Endothelial cell (in vitro differentiated cells): Measurements from ENCODE around the gene HDAC9. TPM values are rescaled to one million over a fixed set of nuclear protein-coding genes. Genes with fewer than 3 reads are reported as not detected.

Source experiments
- DNase-seq: peaks from one replicate; pipeline ENCODE4 v3.0.0; 2021; ENCODE audit warnings: low spot score
- H3K27ac Mint-ChIP-seq: one replicate; pipeline ENCODE4 v1.8.0; 2021; ENCODE audit warnings: mixed read lengths, inconsistent platforms; ENCODE audit not compliant: unreplicated experiment
- H3K27me3 Mint-ChIP-seq: one replicate; pipeline ENCODE4 v1.8.0; 2021; ENCODE audit warnings: mild to moderate bottlenecking, moderate library complexity, mixed read lengths, inconsistent platforms; ENCODE audit not compliant: unreplicated experiment
- H3K36me3 Mint-ChIP-seq: one replicate; pipeline ENCODE4 v1.8.0; 2021; ENCODE audit warnings: mild to moderate bottlenecking, low read depth, mixed read lengths, inconsistent platforms; ENCODE audit not compliant: unreplicated experiment
- H3K4me1 Mint-ChIP-seq: one replicate; pipeline ENCODE4 v1.8.0; 2021; ENCODE audit warnings: mild to moderate bottlenecking, mixed read lengths, inconsistent platforms; ENCODE audit not compliant: unreplicated experiment
- H3K4me3 Mint-ChIP-seq: one replicate; pipeline ENCODE4 v1.8.0; 2021; ENCODE audit warnings: mild to moderate bottlenecking, mixed read lengths, inconsistent platforms; ENCODE audit not compliant: unreplicated experiment
- H3K9me3 Mint-ChIP-seq: one replicate; pipeline ENCODE4 v1.8.0; 2021; ENCODE audit warnings: mixed read lengths, inconsistent platforms; ENCODE audit not compliant: unreplicated experiment
- total RNA-seq: library from RNA; stranded (reverse); fragmentation: NEBNext Ultra II Directional; extraction: Animal tissue kit (Norgen Biotek cat#: 25700); gene quantifications from one replicate; pipeline ENCODE4 v1.2.1, GENCODE V29; 2021; ENCODE audit not compliant: unreplicated experiment
- TF ChIP-seq, protein P1 (sequence below): fragments of 200-600 bp; sonication (generic); IDR thresholded peaks from one replicate; pipeline ENCODE4 v1.5.0; 2021; ENCODE audit warnings: antibody characterized with exemption; ENCODE audit not compliant: unreplicated experiment

The HDAC9 gene
- total RNA-seq, 1 donor from 2014 or later, result 1.2 TPM

DNA sequence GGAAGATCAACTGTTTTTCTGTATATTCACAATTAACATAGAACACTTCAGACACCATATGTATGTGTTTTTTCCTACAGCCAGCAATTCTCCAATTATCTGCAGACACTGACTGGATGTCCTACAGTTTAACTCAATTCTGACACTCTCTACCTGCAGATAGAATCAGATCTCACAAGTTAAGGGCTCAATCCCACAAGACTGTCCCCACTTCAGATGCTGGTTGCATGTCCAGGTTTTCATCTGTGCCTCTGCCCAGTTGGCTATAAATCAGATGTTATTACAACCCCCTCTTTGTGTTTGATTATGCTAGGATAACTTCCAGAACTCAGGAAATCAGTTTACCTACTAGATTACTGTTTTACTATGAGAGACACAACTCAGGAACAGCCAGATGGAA lies 326.0 kb downstream of the HDAC9 start:
- no peak overlapping the region for H3K4me3 Mint-ChIP-seq
- H3K36me3 Mint-ChIP-seq, result no peaks in the 10 kb centered on the region
- no peaks in the 10 kb centered on the region for H3K27me3 Mint-ChIP-seq
- no peak overlapping the region for H3K27ac Mint-ChIP-seq
- TF ChIP-seq, protein P1, sequence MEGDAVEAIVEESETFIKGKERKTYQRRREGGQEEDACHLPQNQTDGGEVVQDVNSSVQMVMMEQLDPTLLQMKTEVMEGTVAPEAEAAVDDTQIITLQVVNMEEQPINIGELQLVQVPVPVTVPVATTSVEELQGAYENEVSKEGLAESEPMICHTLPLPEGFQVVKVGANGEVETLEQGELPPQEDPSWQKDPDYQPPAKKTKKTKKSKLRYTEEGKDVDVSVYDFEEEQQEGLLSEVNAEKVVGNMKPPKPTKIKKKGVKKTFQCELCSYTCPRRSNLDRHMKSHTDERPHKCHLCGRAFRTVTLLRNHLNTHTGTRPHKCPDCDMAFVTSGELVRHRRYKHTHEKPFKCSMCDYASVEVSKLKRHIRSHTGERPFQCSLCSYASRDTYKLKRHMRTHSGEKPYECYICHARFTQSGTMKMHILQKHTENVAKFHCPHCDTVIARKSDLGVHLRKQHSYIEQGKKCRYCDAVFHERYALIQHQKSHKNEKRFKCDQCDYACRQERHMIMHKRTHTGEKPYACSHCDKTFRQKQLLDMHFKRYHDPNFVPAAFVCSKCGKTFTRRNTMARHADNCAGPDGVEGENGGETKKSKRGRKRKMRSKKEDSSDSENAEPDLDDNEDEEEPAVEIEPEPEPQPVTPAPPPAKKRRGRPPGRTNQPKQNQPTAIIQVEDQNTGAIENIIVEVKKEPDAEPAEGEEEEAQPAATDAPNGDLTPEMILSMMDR, result no peak
- no peaks in the 10 kb centered on the region for H3K4me1 Mint-ChIP-seq
- DNase-seq, result no peak
- no peaks in the 10 kb centered on the region for H3K9me3 Mint-ChIP-seq

DNA sequence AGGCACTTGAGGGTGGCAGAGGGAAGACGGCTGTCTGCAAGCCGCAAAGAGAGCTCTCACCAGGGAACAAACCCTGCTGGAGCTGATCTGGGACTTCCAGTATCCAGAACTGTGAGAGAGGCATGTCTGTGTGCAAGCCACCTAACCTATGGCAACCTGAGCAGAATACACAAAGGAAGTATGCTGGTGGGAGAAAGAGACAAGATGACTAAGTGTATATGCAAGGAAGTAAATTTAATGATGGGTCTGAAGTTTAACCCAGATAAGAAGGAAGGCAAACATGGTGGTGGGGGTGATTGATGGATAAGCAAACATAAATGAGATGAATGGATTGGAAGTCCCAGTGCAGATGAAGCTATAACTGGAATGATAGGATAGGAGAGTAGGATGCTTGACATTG lies 328.6 kb downstream of the HDAC9 start:
- H3K4me3 Mint-ChIP-seq, result no peak overlapping the region
- no peak overlapping the region for H3K27ac Mint-ChIP-seq
- TF ChIP-seq, protein P1, result no peak
- DNase-seq, result no peak
- H3K9me3 Mint-ChIP-seq, result no peaks in the 10 kb centered on the region
- no peaks in the 10 kb centered on the region for H3K36me3 Mint-ChIP-seq
- H3K4me1 Mint-ChIP-seq, result no peaks in the 10 kb centered on the region
- no peaks in the 10 kb centered on the region for H3K27me3 Mint-ChIP-seq

DNA sequence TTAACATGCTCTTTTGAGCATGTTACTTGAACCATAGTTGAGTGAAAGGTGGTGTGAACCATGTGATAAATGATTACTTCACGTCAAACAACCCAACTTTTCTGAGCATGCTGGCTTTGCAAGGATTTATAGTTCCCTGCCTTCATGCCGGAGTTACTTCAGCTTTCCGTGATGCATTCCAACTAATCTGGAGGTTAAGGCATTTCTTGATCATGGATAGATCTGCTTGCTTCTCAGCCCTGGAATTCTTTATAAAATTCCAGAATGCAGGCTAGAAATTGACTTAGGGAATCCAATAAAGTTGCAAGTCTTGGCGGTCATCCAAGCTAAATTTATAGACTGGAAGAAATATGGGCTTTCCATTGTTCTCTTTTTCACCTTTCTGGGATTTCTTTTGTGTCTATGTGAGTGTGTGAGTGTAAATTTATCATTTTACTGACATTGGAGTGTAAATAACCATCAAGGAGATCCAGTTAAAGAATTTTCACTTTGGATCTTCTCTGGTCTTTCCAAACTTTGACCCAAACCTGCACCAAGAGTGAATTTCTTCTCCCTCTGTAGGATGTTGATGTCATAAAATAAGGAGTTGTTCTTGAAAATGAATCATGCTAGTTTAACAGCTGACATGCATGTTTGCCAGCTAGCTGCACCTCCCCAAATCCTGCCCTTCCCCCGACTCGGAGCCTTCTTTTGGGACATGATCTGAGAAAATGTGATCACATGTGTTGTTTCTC lies 332.9 kb downstream of the HDAC9 start:
- DNase-seq, result no peak
- no peaks in the 10 kb centered on the region for H3K36me3 Mint-ChIP-seq
- no peaks in the 10 kb centered on the region for H3K27me3 Mint-ChIP-seq
- H3K4me3 Mint-ChIP-seq, result no peak overlapping the region
- TF ChIP-seq, protein P1, result no peak
- peaks cover 19% of the 10 kb centered on the region for H3K4me1 Mint-ChIP-seq
- H3K27ac Mint-ChIP-seq, result no peak overlapping the region
- H3K9me3 Mint-ChIP-seq, result no peaks in the 10 kb centered on the region

DNA sequence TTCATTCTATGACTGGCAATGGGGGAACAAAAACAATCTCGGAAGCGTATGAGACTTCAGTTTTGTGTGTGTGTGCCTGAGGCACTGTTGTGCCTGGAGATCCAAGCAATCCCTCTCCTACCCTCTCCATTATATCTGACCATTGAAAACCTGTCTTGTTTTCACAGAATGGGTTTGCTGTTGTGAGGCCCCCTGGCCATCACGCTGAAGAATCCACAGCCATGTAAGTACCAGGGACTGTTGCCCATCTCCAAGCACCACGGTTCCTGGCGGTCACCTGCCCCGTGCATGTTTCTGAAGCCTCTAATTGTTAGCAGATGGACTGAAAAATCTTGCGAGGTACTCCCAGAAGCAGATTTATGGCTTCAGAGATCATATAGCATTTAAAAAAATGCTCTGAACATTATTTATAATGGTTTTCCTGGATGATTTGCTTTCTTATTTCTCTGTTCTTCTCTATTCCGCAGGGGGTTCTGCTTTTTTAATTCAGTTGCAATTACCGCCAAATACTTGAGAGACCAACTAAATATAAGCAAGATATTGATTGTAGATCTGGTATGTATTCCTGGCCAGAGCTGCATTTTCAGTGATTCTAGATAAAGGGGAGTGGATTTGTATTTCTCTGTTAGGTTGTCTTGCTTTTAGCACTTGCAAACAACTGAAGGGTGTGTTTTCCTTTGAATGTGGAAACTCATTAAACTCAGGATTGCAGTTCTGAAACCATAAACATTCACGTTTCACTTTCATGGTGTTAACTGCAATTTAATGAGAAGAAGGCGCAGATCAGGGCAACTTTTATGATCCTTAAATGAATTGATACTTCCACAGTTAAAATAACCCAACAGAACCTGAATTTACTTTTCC lies 333.7 kb downstream of the HDAC9 start:
- Mint-ChIP-seq H3K4me1 (peaks cover 22% of the 10 kb centered on the region), H3K4me3 (no peak overlapping the region), H3K36me3 (no peaks in the 10 kb centered on the region), H3K27ac (no peak overlapping the region), H3K27me3 (no peaks in the 10 kb centered on the region), H3K9me3 (no peaks in the 10 kb centered on the region)
- DNase-seq, result no peak
- TF ChIP-seq, protein P1, result no peak

DNA sequence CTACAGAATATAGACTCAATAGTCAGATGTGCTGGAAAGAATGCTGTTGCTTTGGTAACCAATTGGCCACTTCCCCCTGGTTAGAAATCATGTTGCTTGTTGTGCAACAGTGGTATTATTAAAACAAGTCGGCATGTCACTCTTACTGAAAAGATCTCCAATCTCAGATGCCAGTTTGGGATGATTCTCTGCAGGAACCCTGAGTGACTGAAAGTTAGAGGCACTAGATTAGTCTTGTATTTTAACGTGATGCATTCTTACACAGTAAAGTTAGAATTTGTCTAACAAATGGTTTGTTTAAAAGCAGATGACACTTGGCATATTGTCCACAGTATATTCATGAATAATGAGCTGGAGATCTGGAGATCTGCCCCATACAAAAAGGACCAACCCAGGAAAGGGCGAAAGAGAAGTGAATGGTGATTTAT lies 334.3 kb downstream of the HDAC9 start:
- no peak for DNase-seq
- Mint-ChIP-seq H3K4me1 (peaks cover 22% of the 10 kb centered on the region), H3K36me3 (no peaks in the 10 kb centered on the region), H3K27me3 (no peaks in the 10 kb centered on the region), H3K9me3 (no peaks in the 10 kb centered on the region), H3K27ac (no peak overlapping the region), H3K4me3 (no peak overlapping the region)
- TF ChIP-seq, protein P1, result no peak
